Right lung (tissue), 5 donors: ENCODE data around the gene E4F1. TPM values are rescaled to one million over a fixed set of nuclear protein-coding genes. Genes with fewer than 3 reads are reported as not detected.
"Not testable (repeated sequence)": the region's sequence is repeated elsewhere in the genome, so short reads cannot be mapped to it uniquely, and the experiment has no call there.

ENCODE experiments used
- DNase-seq, 2 donors: peaks; one replicate each; pipeline ENCODE4 v3.0.0-alpha.2; 2013
- polyA plus RNA-seq, 5 donors: library from polyadenylated mRNA; unstranded; fragments of 120-200 nt; gene quantifications; one replicate each; pipeline versions ENCODE4 v1.2.1 to v1.2.3, GENCODE V29; 2013; ENCODE audit warnings: inconsistent platforms in 1 of 5, low replicate concordance in 1 of 5; ENCODE audit not compliant: insufficient read length in 5 of 5, insufficient read depth in 1 of 5

Gene E4F1
- polyA plus RNA-seq, 5 donors: 9.7 to 24.6 (median 15.3) TPM

DNA sequence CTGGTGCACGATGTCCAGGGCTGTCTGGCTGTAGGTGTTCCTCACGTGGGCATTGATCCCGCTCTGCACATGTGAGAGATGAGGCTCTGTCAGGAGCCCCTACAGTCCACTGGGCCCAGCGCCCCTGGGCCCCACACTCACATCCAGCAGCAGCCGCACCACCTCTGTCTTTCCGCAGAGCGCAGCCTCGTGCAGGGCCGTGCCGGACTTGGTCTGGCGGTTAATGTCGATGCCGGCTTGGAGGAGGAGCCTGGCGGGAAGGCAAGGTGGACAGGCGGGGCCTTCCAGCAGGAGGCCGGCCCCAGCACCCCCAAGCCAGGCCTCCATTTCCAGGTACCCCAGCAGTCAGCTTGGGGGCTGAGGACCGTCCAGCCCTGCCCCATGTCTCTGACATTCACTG, 36.2 kb upstream of the E4F1 start:
- DNase-seq: no peak

DNA sequence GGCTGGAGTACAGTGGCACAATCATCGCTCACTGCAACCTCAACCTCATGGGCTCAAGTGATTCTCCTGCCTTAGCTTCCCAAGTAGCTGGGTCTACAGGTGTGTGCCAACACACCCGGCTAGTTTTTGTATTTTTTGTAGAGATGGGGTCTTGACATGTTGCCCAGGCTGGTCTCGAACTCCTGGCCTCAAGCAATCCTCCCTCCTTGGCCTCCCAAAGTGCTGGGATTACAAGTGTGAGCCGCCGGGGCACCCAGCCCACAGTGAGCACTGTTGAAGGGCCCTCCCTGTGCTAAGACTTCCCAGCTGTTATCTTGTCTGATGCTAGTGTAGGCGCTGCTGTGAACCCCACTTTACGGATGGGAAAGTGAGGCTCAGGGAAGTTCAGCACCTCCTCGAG, 35.0 kb upstream of the E4F1 start:
- no peak for DNase-seq

DNA sequence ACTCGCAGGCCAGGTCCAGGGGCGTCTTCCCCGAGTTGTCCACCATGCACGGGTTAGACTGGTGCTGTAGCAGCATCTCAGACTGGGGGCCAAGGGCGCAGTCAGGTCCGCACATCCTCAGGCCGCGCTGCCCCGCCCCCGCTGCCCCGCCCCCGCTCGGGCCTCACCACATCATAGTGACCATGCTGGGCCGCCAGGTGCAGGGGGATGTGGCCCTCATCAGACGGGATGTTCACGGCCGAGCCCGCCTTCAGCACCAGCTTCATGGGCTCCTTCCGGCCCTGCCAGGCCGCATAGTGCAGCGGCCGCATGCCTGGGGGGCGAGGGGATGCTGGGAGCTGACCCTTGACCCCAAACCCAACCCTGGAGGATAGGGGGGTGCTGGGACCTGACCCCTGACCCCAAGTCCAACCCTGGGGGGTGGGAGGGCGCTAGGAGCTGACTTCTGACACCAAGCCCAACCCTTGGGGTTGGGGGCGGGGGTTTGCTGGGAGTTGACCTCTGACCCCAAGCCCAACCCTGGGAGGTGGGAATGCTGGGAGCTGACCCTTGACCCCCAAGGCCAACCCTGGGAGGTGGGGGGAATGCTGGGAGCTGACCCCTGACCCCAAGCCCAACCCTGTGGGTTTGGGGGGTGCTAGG, 34.0 kb upstream of the E4F1 start:
- DNase-seq: no peak

DNA sequence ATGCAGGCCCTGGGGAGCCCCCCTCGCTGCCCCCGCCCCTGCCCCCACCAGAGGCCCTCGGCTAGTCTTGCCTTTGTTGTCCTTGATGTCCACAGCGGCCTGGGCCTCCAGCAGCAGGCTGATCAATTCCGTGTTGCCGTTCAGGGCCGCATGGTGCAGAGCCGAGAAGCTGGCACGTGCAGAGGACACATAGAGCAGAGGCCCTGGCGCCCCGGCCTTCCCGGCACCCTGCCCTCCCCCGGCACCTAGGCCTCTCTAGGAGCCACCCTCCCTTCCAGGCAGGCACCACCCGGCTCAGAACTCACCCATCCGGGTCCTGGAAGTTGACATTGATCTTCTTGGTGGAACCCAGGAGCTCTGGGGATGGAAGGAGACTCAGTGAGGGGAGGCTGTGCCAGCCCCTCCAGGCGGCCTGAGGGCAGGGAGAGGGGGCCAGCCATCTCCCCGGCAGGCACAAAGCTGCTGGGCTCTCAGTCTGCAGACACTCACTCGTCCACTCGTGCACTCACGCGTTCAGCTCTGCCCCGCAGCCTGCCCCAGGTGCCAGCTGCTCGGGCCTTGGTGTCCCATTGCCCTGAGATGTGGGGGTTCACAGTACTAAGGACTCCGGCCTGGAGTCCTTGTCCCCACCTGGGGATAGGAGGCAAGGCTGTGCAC, 33.3 kb upstream of the E4F1 start:
- no peak for DNase-seq

DNA sequence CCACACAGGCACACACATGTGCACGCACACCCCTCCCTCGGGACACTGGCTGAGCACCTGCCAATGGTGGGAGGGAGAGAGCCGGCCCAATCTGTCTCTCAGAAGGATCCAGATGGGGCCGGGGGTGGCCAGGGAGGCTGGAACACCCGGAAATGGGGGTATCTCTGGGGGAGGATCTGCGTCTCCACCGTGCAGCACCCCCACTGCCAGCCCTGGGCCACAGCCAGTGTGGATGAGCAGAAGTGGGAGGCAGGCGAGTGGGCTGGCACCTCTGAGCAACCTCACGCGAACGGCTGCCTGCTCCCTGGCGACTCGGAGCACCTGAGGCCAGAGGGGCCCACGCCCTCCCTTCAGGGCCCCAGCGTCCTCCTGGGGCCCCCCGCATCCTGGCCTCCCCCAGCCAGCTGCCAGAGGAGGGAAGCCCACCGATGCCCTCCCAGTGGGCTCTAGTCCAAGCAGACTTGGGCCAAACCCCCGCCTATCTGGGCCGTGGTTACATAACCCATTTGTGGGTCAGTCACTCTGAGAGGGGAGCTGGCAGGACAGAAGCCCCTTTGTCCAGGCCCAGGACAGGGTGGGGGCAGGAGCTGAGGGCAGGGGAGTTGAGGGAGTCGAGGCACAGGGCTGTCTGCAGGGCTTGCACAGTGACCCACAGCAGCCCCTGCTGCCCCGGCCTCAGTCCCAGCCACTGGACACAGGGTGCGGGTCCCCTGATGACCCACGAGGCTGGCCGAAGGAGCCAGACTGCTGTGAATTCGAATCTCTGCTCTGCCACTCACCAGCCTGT, 32.5 kb upstream of the E4F1 start:
- no peak for DNase-seq

DNA sequence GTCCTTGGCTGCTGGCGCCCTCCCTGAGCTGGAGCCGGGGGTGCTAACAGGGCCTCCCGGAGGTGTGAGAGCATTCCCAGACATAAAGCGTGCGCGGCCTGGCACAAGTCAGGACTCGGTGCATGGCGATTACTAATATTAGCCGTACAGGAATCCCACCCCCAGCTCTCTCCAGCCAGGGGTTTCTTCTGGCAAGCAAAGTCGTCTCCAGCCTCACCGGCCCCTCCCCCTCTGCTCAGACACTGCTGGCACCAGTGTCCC, 32.0 kb upstream of the E4F1 start:
- no peak for DNase-seq

DNA sequence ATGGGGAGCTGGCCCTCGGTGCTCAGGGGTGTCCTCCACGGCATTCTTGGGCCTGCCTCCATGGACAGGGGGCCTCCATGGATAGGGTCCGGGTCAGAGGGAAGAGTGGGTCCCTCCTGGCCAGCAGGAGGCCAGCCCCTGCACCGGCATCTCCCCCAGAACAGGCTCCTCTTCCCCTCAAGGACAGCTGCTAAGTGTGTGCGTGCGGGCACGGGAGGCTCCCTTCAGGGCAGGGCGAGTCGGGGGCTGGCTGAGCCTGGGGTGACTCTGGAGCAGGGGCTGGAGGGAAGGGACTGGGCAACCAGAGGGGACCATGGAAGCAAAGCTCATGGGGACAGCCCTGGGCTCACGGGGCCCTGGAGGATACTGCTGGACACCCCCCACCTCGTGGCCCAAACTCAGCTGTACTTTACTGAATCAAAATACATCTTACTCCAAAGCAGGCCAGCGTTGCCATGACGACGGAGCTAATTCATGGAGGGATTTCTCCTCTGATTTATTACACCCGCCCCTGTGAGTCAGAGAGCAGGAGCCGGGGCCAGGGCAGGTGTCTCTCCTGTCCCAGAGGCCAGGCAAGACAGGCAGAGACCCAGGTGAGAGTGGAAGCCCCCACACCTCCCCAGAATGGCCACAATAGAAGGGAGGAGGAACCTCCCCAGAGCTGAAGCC, 29.1 kb upstream of the E4F1 start:
- no peak for DNase-seq

DNA sequence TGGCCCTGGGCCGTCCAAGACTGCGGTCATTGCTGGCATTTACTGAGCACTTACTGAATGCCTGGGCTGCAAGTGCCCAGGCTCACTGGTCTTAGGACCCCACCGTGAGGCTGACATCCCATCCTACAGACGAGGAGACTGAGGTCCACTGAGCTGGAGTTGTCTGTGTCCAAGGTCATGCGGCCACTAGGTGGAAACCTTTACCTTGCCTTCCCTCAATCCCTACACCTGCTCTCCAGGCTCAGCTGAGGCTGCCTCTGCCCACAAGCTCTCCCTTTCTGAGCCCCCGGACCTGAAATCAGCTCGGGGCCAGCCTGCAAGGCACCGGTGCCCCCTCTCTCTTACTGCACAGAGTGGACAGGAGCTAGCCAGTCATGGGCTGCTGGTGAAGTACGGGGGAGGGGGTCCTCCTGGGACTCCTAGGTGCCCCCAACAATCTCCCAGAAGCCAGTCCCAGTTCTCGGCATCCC, 28.5 kb upstream of the E4F1 start:
- DNase-seq: no peak

DNA sequence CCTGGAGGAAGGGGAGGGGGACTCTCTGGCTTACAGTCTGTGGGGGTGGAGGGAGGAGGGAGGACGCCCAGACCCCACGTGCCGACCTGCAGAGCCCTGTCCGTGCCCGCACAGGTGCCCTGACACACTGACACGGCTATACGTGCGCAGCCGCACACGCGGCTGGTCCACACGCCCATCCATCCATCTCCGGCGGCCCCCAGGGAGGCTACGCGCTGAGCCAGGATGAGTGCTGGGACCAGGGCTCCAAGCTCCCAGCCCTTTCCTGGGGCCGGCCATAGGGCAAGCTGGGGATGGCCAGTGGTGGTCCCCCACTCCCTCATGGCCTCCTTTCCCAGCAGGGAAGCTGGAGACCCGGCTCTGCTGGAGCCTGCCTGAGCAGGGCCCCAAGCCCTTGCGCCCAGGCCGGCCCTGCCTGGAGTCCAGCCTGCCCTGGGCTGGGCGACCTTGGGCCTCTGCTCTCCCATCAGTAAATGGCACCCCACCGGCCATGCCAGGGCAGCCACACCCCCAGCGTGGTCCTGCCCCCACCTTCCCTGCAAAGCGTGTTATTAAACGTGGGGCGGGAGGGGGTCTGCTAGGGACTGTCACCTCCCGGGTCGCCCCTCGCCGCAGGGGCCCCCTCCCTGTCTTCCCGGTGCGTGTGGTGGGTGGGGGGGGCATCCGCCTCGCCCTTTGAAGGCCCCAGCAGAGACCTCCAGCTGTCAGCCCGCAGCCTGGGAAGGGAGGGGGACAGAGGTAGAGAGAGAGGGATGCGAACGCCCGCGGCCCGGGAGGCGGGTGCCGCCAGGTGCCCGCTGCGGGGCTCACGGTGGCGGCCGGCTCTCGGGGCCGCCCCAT, 27.8 kb upstream of the E4F1 start:
- DNase-seq: no peak

DNA sequence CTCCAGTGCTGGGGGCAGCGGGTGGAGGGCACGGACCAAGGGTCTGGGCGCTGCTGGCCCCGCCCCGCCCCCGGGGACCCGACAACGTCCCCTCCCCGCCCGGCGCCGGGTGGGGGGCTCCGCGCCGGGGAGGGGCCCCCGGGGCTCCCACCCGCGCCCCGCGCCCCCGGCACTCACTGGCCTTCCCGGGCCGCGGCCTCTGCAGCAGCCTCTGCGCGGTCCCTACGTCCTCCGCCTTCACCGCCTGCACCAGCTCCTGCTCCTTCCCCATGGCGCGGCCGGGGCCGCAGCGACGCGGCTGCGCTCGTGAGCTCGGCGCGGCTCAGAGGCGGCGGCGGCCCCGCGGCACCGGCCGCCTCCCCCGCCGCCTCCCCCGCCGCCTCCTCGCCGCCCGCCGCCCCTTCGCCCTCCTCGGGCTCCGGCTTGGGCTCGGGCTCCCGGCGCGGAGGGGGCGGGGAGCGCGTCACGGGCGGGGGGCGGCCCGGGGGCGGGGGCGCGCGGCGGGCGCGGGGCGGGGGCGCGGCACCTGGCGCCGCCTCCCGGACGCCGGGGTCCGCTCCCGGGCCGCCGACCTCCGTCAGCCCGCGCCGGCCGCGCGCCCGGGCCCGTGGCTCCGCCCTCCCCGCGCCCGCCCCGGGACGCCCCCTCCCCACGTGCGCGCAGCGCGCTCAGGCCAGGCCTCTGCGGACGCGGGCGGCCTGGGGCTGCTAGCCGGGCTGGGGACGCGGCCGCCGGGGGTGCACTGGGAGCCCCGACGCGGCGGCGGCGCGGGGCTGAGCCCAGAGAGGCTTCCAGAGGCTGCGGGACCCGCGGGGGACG, 27.0 kb upstream of the E4F1 start, which contains the start of gene CASKIN1:
Gene CASKIN1, minus strand, starts transcription at position 444 of the 819 bp plus-strand sequence. Its CDS starts 173 bp downstream, at position 271.
- no peak for DNase-seq

DNA sequence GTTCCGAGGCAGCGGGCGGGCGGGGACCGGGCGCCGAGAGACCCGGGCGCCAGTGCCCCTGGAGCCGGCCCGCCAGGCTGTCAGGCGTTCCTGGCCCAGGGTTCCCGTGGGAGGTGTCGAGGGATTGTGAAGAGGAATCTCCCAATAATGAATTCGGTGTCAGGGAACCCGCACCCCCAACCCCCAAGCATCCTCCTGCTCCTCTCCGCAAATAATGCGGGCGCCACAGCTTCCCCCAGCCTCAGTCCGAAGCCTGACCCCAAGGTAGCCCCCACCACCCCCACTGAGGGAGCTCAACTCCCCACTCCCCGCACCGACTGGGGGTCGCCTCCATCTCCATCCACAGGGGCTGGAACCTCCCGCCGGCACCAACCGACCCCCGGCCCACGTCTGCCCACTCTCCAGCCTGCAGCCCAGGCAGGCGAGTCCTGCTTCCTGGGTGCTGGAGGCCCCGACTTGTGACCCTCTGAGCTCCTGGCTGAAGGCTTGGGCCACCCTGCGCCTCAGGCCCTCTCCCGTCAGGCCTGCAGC, 26.3 kb upstream of the E4F1 start:
- DNase-seq: no peak

DNA sequence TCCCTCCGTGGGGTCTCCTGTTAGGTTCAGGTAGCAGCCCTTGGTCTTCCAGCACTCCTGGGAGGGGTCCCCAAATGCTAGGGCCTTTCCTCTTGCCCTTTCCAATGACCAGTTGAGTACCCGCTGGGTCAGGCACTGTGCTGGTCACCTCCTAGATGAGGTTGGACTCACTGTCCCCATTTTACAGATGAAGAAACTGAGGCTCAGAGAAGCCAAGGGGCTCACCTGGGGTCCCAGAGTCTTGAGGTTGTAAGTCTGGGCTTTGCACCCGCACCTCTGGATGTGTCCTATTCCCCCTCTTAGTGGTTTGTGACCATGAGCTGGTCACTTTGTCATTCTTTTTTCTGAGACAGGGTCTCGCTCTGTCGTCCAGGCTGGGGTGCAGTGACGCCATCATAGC, 25.6 kb upstream of the E4F1 start:
- DNase-seq: no peak

DNA sequence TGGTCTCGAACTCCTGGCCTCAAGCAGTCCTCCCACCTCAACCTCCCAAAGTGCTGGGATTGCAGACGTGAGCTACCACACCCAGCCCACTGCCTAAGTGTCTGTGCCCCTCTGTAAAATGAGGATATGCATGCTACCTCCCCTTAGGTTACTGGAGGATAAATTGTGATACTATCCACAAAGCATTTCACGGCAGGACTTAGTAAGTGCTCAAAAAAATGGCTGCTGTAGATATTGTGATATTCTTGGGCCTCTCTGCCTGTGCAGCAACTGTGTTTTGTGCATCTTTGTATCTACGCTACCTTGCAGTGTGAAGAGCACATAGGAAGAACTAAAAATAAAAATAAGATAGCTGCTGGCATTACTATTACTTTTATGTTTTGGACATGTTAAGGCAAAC, 25.1 kb upstream of the E4F1 start:
- no peak for DNase-seq

DNA sequence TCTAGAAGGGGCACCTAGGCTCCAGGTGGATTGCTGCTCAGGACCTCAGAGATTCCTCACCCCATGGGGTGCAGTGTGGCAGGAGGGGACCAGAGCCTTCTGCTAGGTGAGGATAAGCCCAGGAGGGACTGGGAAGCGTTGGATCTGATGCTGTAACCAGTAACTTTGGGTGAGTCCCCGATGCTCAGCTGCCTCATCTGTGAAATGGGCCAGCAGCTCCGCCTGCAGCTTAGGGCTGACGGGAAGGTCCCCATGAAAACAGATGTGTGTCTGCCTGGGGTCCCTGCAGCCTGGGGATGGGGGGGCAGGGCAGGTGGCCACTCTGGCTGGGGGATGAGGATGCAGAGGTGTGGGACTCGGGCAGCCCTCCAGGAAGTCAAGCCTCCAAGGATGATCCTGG, 24.3 kb upstream of the E4F1 start:
- DNase-seq: no peak

DNA sequence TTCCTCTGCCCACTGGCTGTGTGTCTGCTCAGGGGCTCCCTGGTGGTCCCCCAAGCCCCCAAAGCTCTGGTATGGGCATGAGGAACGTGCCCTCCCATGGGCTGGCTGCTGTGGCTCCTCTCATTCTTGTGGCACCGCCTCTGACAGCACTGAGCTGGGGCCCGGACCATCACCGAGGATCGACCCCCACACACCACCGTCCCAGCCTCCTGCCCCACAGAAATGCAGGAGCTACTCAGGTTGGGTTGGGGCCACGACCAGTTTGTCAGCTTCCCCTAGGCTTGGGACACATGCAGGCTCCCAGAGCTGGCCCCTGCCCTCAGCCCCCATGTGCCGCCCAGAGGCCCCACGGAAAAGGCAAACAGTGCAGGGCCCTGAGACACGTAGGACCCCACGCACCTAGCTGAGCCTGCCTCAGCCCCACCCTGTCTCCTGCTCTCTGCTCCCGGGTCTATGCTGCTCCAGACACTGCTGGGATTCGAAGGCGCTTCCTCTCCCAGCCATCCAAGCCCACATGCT, 23.7 kb upstream of the E4F1 start:
- no peak for DNase-seq

DNA sequence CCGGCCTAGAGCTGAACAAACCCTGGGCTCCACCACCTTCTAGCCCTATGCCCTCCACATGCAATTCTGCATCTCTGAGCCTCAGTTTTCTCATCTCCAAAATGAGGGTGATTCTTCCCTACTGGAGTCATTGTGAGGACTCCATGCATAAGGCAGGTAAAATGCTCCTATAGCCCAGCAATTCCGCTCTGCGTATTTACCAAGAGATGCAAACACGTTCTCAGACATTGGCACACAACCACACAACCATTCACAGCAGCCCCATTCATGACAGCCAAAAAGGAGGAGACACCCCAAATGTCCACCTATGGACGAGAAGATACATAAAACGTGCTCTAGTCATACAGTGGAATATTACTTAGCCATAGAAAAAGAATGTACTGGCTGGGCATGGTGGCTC, 23.1 kb upstream of the E4F1 start:
- DNase-seq: no peak

DNA sequence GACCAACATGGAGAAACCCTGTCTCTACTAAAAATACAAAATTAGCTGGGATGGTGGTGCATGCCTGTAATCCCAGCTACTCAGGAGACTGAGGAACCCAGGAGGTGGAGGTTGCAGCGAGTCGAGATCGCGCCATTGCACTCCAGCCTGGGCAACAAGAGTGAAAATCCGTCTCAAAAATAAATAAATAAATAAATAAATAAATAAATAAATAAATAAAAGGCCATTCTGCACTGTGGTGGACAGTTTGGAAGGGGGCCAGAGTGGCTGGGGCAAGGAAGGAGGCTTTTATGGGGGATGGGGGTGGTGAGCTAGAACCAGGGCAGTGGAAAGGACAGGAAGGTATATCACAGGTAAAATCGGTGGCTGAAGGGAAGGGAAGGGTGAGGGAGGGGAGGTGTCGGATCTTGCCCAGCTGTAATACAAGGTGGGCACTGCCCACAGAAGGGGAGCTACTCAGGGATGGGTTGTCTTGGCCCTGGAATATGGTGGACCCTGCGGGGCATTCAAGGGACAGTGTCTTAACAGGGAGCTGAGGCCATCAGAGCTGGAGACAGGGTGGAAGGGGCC, 20.2 kb upstream of the E4F1 start:
- not testable (repeated sequence) for DNase-seq

DNA sequence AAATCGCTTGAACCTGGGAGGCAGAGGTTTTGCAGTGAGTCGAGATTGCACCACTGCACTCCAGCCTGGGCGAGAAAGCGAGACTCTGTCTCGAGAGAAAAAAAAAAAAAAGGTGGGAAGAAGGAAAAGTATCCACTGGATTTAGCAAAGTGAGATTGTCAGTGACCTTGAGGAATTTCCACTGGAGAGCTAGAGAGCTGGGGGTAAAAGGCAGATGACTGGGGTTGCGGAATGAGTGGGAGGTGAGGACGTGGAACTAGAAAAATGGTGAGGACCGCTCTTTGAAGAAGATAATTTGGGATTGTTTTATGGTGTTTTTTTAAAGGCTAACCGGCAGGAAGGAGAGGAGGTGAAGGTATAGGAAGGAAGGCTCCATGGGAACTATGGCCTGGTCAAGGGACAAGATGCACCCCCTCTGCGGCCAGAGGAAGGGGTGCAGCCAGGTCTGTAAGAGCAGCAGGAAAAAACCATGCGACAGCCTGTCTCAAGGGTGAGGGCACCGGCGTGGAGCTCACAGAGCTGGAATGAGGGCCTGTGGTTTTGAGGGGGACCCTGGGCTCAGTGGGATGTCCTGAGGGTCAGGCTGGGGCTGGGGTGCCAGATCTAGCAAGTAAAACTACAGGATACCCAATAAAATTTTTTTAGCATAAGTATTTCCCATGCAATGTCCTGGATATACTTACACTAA, 18.8 kb upstream of the E4F1 start:
- no peak for DNase-seq
